H9 (cell line): ENCODE data around the gene GLS. TPM values are rescaled to one million over a fixed set of nuclear protein-coding genes. Genes with fewer than 3 reads are reported as not detected.
"Not testable (repeated sequence)": the region's sequence is repeated elsewhere in the genome, so short reads cannot be mapped to it uniquely, and the experiment has no call there.

Source experiments
- DNase-seq: peaks from one replicate; pipeline ENCODE4 v3.0.0-alpha.2; 2017
- H2AFZ ChIP-seq: one replicate; pipeline ENCODE4 v1.6.1; 2013; ENCODE audit warnings: mild to moderate bottlenecking, low read length, control low read depth, moderate library complexity
- H2AK5ac ChIP-seq: 2 replicates; pipeline ENCODE4 v1.6.1; 2013; ENCODE audit warnings: low read length, control low read depth, mixed read lengths; ENCODE audit not compliant: insufficient read length
- H2BK120ac ChIP-seq: one replicate; pipeline ENCODE4 v1.6.1; 2013; ENCODE audit warnings: low read depth, mild to moderate bottlenecking, low read length, control low read depth, inconsistent platforms; ENCODE audit not compliant: poor library complexity, severe bottlenecking
- H2BK12ac ChIP-seq: 2 replicates; pipeline ENCODE4 v1.6.1; 2013; ENCODE audit warnings: low read length, control low read depth, mixed read lengths, low read depth; ENCODE audit not compliant: insufficient read length
- H2BK15ac ChIP-seq: 2 replicates; pipeline ENCODE4 v1.6.1; 2013; ENCODE audit warnings: low read depth, low read length, control low read depth
- H2BK20ac ChIP-seq: one replicate; pipeline ENCODE4 v1.6.1; 2013; ENCODE audit warnings: low read depth, mild to moderate bottlenecking, low read length, control low read depth, inconsistent platforms; ENCODE audit not compliant: poor library complexity, severe bottlenecking
- H2BK5ac ChIP-seq: 2 replicates; pipeline ENCODE4 v1.6.1; 2013; ENCODE audit warnings: low read length, control low read depth, mixed read lengths; ENCODE audit not compliant: insufficient read length
- H3K14ac ChIP-seq: 2 replicates; pipeline ENCODE4 v1.6.1; 2013; ENCODE audit warnings: low read length, control low read depth; ENCODE audit not compliant: insufficient read depth
- H3K18ac ChIP-seq: 2 replicates; pipeline ENCODE4 v1.6.1; 2013; ENCODE audit warnings: low read depth, mild to moderate bottlenecking, mixed read lengths, low read length, control low read depth; ENCODE audit not compliant: insufficient read length
- H3K23ac ChIP-seq: 2 replicates; pipeline ENCODE4 v1.6.1; 2013; ENCODE audit warnings: low read length, control low read depth, mixed read lengths, low read depth; ENCODE audit not compliant: insufficient read length
- H3K23me2 ChIP-seq: 2 replicates; pipeline ENCODE4 v1.6.1; 2013; ENCODE audit warnings: low read depth, mild to moderate bottlenecking, mixed read lengths, low read length, control low read depth; ENCODE audit not compliant: insufficient read length, poor library complexity, severe bottlenecking
- H3K27ac ChIP-seq: 2 replicates; pipeline ENCODE4 v1.5.1; 2013; ENCODE audit warnings: low read length, control low read depth, mixed read lengths, low read depth; ENCODE audit not compliant: insufficient read length
- H3K27me3 ChIP-seq: 2 replicates; pipeline ENCODE4 v1.6.1; 2013; ENCODE audit warnings: low read length, control low read depth, inconsistent platforms; ENCODE audit not compliant: insufficient read depth
- H3K4ac ChIP-seq: 2 replicates; pipeline ENCODE4 v1.6.1; 2013; ENCODE audit warnings: low read depth, mild to moderate bottlenecking, control low read depth, inconsistent platforms, low read length, moderate library complexity
- H3K4me1 ChIP-seq: 2 replicates; pipeline ENCODE4 v1.6.1; 2013; ENCODE audit warnings: low read length, control low read depth, inconsistent platforms; ENCODE audit not compliant: insufficient read depth
- H3K4me2 ChIP-seq: 2 replicates; pipeline ENCODE4 v1.6.1; 2013; ENCODE audit warnings: low read length, control low read depth, mixed read lengths; ENCODE audit not compliant: insufficient read length, insufficient read depth
- H3K56ac ChIP-seq: 2 replicates; pipeline ENCODE4 v1.6.1; 2013; ENCODE audit warnings: low read depth, mild to moderate bottlenecking, mixed read lengths, low read length, control low read depth; ENCODE audit not compliant: insufficient read length
- H3K79me1 ChIP-seq: 2 replicates; pipeline ENCODE4 v1.6.1; 2013; ENCODE audit warnings: low read depth, mild to moderate bottlenecking, moderate library complexity, low read length, control low read depth, inconsistent platforms; ENCODE audit not compliant: insufficient read depth, poor library complexity, severe bottlenecking
- H3K79me2 ChIP-seq: 2 replicates; pipeline ENCODE4 v1.6.1; 2013; ENCODE audit warnings: low read length, control low read depth, inconsistent platforms; ENCODE audit not compliant: insufficient read depth
- H3K9ac ChIP-seq: 2 replicates; pipeline ENCODE4 v1.6.1; 2013; ENCODE audit warnings: low read length, control low read depth, mixed read lengths; ENCODE audit not compliant: insufficient read length; ENCODE audit errors: extremely low read depth
- H3K9me3 ChIP-seq: one replicate; pipeline ENCODE4 v1.6.1; 2013; ENCODE audit warnings: low read depth, low read length, inconsistent platforms; ENCODE audit not compliant: control insufficient read depth
- H3T11ph ChIP-seq: one replicate; pipeline ENCODE4 v1.6.1; 2013; ENCODE audit warnings: mild to moderate bottlenecking, low read length, control low read depth, inconsistent platforms
- H4K20me1 ChIP-seq: one replicate; pipeline ENCODE4 v1.6.1; 2013; ENCODE audit not compliant: control insufficient read depth, insufficient read length, insufficient read depth
- H4K5ac ChIP-seq: 2 replicates; pipeline ENCODE4 v1.6.1; 2013; ENCODE audit warnings: low read depth, mild to moderate bottlenecking, mixed read lengths, low read length, control low read depth; ENCODE audit not compliant: insufficient read length
- H4K8ac ChIP-seq: replicated peaks from 2 replicates; pipeline ENCODE4 v1.6.1; 2013; ENCODE audit warnings: low read length, control low read depth, mixed read lengths, low read depth; ENCODE audit not compliant: insufficient read length
- H4K91ac ChIP-seq: 2 replicates; pipeline ENCODE4 v1.6.1; 2013; ENCODE audit warnings: low read depth, mild to moderate bottlenecking, moderate library complexity, mixed read lengths, low read length, control low read depth; ENCODE audit not compliant: insufficient read length
- H3K27ac Mint-ChIP-seq, 3 experiments: 2 replicates in 2 of 3; 3 replicates in 1 of 3; pipeline ENCODE4 v1.8.0; 2020 to 2021; ENCODE audit warnings: mixed read lengths in 3 of 3, mild to moderate bottlenecking in 1 of 3, moderate library complexity in 1 of 3
- H3K27me3 Mint-ChIP-seq: 2 replicates; pipeline ENCODE4 v1.8.0; 2021; ENCODE audit warnings: low read depth, mild to moderate bottlenecking, moderate library complexity, mixed read lengths
- H3K36me3 Mint-ChIP-seq, 3 experiments: 2 replicates in 2 of 3; 3 replicates in 1 of 3; pipeline ENCODE4 v1.8.0; 2020 to 2021; ENCODE audit warnings: low read depth in 3 of 3, mixed read lengths in 3 of 3; ENCODE audit not compliant: insufficient read depth in 1 of 3
- H3K4me1 Mint-ChIP-seq, 2 experiments: 2 replicates each; pipeline ENCODE4 v1.8.0; 2020; ENCODE audit warnings: mixed read lengths in 2 of 2
- H3K4me3 Mint-ChIP-seq, 2 experiments: 2 replicates in 1 of 2; 3 replicates in 1 of 2; pipeline ENCODE4 v1.8.0; 2020 to 2021; ENCODE audit warnings: mild to moderate bottlenecking in 2 of 2, mixed read lengths in 2 of 2, moderate library complexity in 1 of 2
- H3K9me3 Mint-ChIP-seq, 2 experiments: 2 replicates in 1 of 2; 3 replicates in 1 of 2; pipeline ENCODE4 v1.8.0; 2020; ENCODE audit warnings: mild to moderate bottlenecking in 2 of 2, mixed read lengths in 2 of 2, moderate library complexity in 1 of 2
- CTCF ChIP-seq: fragments of 200-600 bp; sonication (generic); conservative IDR thresholded peaks from 3 replicates; pipeline ENCODE4 v1.8.0; 2021; ENCODE audit warnings: antibody characterized with exemption, mild to moderate bottlenecking
- WGBS: extraction: QIAGEN DNeasy Blood & Tissue Kit; methylation state at CpG from one replicate; pipeline ENCODE4 v1.1.7; 2013; ENCODE audit warnings: missing lambda C conversion rate, low lambda C conversion rate, mixed read lengths; ENCODE audit not compliant: insufficient read length; ENCODE audit errors: extremely low coverage; 5-methylcytosine and 5-hydroxymethylcytosine counted together
- total RNA-seq: library from RNA; stranded (reverse); gene quantifications from 2 replicates; pipeline ENCODE4 v1.2.1, GENCODE V29; 2021

GLS gene
- total RNA-seq, 1 experiment from 2014 or later, result 69.3 TPM

DNA sequence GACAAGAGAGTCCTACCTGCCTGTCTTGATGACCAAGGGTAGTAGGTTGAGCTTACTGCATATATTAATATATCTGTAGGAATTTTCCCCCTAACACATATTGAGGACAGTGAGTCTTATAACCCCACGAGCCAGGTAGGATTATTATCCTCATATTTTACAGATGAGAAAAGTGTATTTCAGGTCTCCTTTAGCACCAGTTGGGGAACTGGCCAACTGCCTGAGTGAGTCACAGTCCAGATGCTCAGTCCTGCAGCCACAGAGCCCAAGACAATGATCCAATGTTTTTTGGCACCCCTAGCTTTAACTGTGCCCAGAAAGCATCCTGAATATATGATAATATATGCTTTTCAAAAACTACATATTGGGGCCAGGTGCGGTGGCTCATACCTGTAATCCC is 30.8 kb upstream of the GLS start:
- Mint-ChIP-seq H3K27me3 (no peaks in the 10 kb centered on the region), H3K9me3 (no peaks in the 10 kb centered on the region), H3K4me3 (no peak overlapping the region), H3K4me1 (no peaks in the 10 kb centered on the region; a peak in 1 of 4 replicates), H3K36me3 (no peaks in the 10 kb centered on the region), H3K27ac (no peak overlapping the region)
- Histone ChIP-seq H3K9ac (no peak overlapping the region), H4K20me1 (no peaks in the 10 kb centered on the region), H3K27me3 (no peaks in the 10 kb centered on the region), H2AK5ac (no peak overlapping the region), H3K23me2 (no peaks in the 10 kb centered on the region), H3K27ac (no peak overlapping the region), H2BK120ac (no peak overlapping the region), H3K79me1 (no peaks in the 10 kb centered on the region), H2BK20ac (no peak overlapping the region), H4K5ac (no peak overlapping the region), H2BK15ac (no peak overlapping the region), H3K56ac (no peak overlapping the region), H3K4me2 (no peak overlapping the region), H3K4me1 (no peaks in the 10 kb centered on the region), H2BK12ac (no peak overlapping the region), H3K79me2 (no peaks in the 10 kb centered on the region), H3K23ac (no peak overlapping the region), H2AFZ (no peak overlapping the region), H4K8ac (no peak overlapping the region), H3T11ph (no peak overlapping the region), H3K9me3 (no peaks in the 10 kb centered on the region), H3K18ac (no peak overlapping the region), H3K14ac (no peak overlapping the region), H4K91ac (no peak overlapping the region), H3K4ac (no peak overlapping the region), H2BK5ac (no peak overlapping the region)
- no peak for TF ChIP-seq CTCF
- no CpG with 5 or more reads among the region's 2 CpGs for WGBS
- no peak for DNase-seq

DNA sequence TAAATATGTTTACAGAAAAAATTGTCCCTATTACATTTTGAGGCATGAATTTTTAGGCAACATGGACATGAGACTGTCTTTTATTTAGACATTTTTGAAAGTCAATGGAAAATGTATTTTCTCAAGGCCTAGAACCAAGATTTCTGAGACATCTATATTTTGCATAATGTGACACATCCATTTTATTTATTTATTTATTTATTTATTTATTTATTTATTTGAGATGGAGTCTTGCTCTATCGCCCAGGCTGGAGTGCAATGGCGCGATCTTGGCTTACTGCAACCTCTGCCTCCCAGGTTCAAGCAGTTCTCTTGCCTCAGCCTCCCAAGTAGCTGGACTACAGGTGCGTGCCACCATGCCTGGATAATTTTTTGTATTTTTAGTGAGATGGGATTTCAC is 27.6 kb upstream of the GLS start:
- no CpG with 5 or more reads among the region's 4 CpGs for WGBS
- H3T11ph ChIP-seq, H2BK120ac ChIP-seq, H3K9me3 Mint-ChIP-seq, H2AFZ ChIP-seq, H2BK20ac ChIP-seq, H4K91ac ChIP-seq, H3K18ac ChIP-seq, H4K5ac ChIP-seq, H4K8ac ChIP-seq, H2BK12ac ChIP-seq, DNase-seq, H2BK5ac ChIP-seq, H3K27me3 ChIP-seq, H3K9ac ChIP-seq, H3K79me1 ChIP-seq, H4K20me1 ChIP-seq, H3K14ac ChIP-seq, H3K23ac ChIP-seq, H3K56ac ChIP-seq, H3K36me3 Mint-ChIP-seq, H2BK15ac ChIP-seq, H3K4me1 ChIP-seq, H3K4me3 Mint-ChIP-seq, H3K27ac ChIP-seq, H3K4me1 Mint-ChIP-seq, H3K27me3 Mint-ChIP-seq, H3K27ac Mint-ChIP-seq, H3K4me2 ChIP-seq, H3K23me2 ChIP-seq, H3K9me3 ChIP-seq, H3K4ac ChIP-seq, H2AK5ac ChIP-seq, H3K79me2 ChIP-seq: not testable (repeated sequence)
